GM15510 (cell line): Measurements from ENCODE around the gene POLG2.

Experiments
- POLR2A ChIP-seq: IDR thresholded peaks from 3 replicates; pipeline ENCODE4 v1.6.1; 2011; ENCODE audit warnings: borderline replicate concordance; ENCODE audit not compliant: insufficient read length; ENCODE audit errors: extremely low read depth

Gene POLG2

GRCh38 chr17:64496786-64497564 is at the start of gene POLG2:
Gene POLG2 (minus strand): TSS chr17:64497054. CDS start chr17:64496968, 86 bp downstream.
- TF ChIP-seq POLR2A: peak; percentile 95

GRCh38 chr17:64544742-64545141 is 47.9 kb upstream of the POLG2 start:
- no peak for TF ChIP-seq POLR2A

- TF ChIP-seq POLR2A: no peak
These were observed 43.4 kb upstream of the POLG2 start for GRCh38 chr17:64540118-64540776.

DNA sequence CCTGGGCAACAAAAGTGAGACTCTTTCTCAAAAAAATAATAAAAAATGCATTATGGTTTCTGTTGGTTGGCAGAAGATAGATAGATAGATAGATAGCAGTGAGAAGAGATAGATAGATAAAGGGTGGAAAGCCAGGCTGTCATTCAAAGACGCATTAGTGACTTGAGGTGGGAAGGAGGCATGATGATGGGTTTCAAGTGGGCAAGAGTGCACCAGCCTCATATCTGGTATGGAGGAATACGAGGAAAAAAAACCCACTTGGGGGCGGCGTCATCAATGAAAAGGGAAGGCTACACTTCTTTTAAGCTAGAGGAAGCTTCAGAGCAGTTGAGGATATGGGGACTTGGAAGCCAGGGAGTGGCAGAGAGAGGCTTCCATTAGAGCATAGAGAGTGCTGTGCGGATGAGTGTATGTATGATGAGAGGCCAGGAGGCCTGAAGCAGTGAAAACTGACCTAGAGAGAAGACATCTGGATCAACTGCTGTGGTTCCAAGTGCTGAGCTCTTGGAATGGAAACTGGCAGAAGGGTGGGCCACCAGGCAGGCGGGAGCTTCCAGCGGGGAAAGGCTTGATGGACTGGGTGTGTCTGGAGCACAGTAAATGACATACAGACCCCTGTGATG is 41.8 kb upstream of the POLG2 start:
- TF ChIP-seq POLR2A: no peak

- TF ChIP-seq POLR2A: no peak
These were observed 40.6 kb upstream of the POLG2 start for GRCh38 chr17:64537488-64537887.

DNA sequence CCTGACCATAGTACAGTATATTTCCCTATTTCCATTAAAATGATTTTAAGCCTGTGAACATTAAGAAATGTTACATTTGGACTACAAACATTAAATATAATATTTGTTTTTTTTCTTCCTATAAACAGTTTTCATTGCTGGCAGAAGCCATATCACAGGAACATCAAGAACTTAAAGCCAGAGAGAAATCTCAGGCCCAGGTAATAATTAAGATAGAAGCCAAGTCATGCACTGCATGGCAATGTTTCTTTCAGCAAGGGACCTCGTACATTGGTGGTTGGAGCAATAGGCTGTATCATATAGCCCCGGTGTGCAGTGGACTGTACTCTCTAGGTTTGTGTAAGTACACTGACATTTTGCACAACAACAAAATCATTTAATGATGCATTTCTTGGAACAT is 40.1 kb upstream of the POLG2 start:
- no peak for TF ChIP-seq POLR2A

DNA sequence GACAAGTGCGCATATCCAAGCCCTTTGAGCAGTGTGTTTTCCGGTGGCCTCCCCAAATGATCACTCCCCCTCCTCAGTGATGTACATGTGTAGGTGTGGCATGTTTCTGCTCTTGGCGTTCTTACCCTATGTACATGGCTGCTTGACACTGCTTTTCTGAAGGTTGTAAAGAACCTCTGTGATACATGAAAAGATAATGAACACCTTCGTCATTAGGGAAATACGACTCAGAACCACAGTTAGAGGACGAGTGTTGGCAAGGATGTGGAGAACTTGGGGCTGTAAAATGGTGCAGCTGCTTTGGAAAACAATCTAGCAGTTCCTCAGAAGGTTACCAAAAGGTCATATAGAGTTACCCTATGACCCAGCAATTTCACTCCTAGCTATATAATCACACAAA is 38.5 kb upstream of the POLG2 start:
- TF ChIP-seq POLR2A: no peak

DNA sequence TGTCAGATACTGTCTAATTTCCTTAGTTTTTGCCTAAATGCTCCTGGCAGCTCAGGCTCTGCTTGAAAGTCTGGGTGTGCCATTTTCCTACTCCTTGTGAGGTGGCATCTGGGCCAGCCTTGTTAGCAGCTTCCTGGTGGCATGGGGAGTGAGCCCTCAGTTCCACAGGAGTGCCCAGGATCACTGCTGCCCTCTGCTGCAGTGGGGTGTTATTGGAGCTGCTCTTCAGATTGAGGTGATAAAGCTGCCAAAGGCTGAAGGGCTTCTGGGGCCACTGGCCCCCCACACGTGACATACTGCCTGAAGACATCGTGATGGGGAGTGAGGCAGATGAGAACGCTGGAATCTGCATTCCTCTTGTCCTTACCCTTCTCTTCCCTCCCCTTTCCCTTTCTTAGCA is 37.3 kb upstream of the POLG2 start:
- no peak for TF ChIP-seq POLR2A

GRCh38 chr17:64533784-64534183 is 36.9 kb upstream of the POLG2 start:
- TF ChIP-seq POLR2A: no peak

DNA sequence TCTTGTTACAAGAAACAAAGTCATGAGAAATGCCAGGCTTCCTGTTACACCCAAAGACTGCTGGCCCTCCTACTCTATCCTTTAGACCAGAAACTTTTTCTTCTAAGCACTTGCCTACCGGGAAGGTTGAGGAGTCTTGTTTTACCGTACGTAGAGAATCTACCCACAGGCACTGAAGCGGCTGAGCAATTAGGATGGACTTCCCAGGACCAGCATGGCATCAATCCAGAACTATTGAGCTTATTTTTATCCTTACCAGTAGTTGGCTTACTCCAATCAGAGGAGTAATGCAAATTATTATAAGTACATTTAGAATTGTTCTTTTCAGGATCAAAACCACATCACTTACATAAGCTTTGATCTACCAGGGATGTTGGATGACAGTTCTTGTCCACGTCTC is 35.6 kb upstream of the POLG2 start:
- TF ChIP-seq POLR2A: no peak

DNA sequence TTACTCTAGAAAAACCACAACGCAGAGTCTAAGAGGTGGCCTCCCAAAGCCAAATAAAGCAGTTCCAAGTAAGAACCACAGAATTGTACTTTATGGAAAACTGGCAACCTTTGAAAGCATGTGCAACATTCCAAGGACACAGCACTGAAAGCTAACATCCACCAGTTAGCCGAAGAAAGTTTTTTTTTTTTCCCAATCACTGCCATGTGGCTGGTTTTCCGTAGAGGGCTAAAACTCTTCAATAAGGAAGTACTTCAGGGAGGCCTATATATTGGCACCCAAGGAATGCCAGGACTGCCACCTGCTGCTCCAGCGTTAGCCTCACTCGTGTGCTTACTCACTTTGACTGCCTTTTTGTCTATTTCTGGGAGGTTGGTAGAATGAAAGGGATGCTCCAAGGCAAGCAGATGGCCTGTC is 35.1 kb upstream of the POLG2 start:
- no peak for TF ChIP-seq POLR2A

GRCh38 chr17:64529221-64529620 is 32.4 kb upstream of the POLG2 start:
- TF ChIP-seq POLR2A: no peak

DNA sequence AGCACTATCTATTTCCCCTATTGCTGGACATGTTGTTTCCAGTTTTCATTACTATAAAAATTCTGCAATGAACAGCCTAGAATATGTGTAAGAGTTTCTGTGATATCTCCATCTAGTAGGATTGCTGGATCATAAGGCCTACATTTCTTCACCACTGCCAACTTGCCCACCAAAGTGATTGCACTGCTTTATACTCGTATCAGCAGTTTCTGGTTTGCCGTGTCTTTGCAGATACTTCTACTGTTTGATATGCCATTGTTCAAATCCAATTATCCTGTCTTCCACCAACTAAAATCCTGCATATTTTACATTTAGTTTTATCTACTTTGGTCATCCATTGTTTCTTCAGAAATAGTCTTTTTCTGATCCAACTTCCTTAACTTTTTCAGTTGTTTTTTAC is 31.1 kb upstream of the POLG2 start:
- TF ChIP-seq POLR2A: no peak

DNA sequence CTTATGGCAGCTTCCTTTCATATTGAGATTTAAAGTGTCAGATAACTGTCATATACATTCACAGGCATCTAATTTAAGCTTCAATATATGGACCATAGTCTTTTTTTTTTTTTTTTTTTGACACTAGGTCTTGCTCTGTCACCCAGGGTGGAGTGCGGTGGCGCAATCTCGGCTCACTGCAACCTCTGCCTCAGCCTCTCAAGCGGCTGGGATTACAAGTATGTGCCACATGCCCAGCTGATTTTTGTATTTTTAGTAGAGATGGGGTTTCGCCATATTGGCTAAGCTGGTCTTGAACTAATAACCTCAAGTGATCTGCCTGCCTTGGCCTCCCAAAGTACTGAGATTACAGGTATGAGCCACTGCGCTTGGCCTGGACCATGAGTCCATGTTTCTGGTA is 23.5 kb upstream of the POLG2 start:
- TF ChIP-seq POLR2A: no peak

GRCh38 chr17:64519601-64520000 is 22.7 kb upstream of the POLG2 start:
- no peak for TF ChIP-seq POLR2A

DNA sequence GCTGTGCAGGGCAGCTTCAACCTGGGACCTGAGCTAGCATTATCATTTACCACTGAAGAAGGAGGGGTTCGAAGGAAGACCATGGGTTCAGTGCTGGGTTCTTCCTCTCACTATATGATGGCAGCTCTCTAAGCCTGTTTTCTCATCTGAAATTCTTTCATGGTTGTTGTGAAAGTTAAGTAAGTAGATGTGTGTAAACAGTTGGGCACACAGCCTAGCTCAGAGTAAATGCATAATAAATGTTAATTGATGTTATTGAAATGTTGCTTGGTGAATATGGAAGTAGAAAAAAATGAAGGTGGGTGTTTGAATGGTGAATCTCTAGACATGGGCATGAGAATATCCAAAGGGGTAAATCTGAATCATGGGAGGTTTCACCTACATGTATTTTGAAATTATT is 19.0 kb upstream of the POLG2 start:
- TF ChIP-seq POLR2A: no peak
